NB4 (cell line): ENCODE measurements around the gene NOP9.

Experiments used
- DNase-seq: peaks from one replicate; pipeline ENCODE4 v3.0.0; 2010; ENCODE audit warnings: low read depth
- H3K4me3 ChIP-seq: one replicate; pipeline ENCODE4 v1.5.1; 2011; ENCODE audit warnings: mild to moderate bottlenecking, low read depth, low read length, moderate library complexity
- CTCF ChIP-seq: IDR thresholded peaks from one replicate; pipeline ENCODE4 v1.5.1; 2012; ENCODE audit warnings: low read depth, low read length
- MAX ChIP-seq: IDR thresholded peaks from 2 replicates; pipeline ENCODE4 v1.6.1; 2011; ENCODE audit warnings: low read depth, low read length
- MYC ChIP-seq: IDR thresholded peaks from 2 replicates; pipeline ENCODE4 v1.6.1; 2011; ENCODE audit warnings: low read depth, low read length
- POLR2A ChIP-seq: IDR thresholded peaks from 2 replicates; pipeline ENCODE4 v1.6.1; 2011; ENCODE audit warnings: mild to moderate bottlenecking; ENCODE audit not compliant: insufficient read length; ENCODE audit errors: extremely low read depth

The NOP9 gene

GRCh38 chr14:24299255-24300191 is at the start of gene NOP9, which contains the start of gene DHRS1:
TSS of gene NOP9 (plus strand) at chr14:24299850. CDS start at chr14:24299955, 105 bp downstream.
TSS of gene DHRS1 (minus strand) at chr14:24299780. CDS start at chr14:24299106, 674 bp downstream.
- TF ChIP-seq MAX = peak; percentile 87
- peak; percentile 73 for TF ChIP-seq POLR2A
- TF ChIP-seq CTCF = no peak
- TF ChIP-seq MYC = peak; percentile 83
- DNase-seq = peak; percentile 92

GRCh38 chr14:24250354-24250753 is 49.3 kb upstream of the NOP9 start:
- TF ChIP-seq MYC = no peak
- no peak for TF ChIP-seq POLR2A
- TF ChIP-seq CTCF = no peak
- no peak for TF ChIP-seq MAX
- DNase-seq = no peak
- no peak overlapping the region for H3K4me3 ChIP-seq

More at GRCh38 chr14:24299255-24300191, at the start of gene NOP9, which contains the start of gene DHRS1:
- H3K4me3 ChIP-seq = peak within 1 kb of the TSS; percentile 98

- DNase-seq = no peak
- H3K4me3 ChIP-seq = no peak overlapping the region
- no peak for TF ChIP-seq MAX
- TF ChIP-seq MYC = no peak
- no peak for TF ChIP-seq CTCF
- TF ChIP-seq POLR2A = no peak
Observed at GRCh38 chr14:24251880-24252288, 47.8 kb upstream of the NOP9 start.

- TF ChIP-seq CTCF = no peak
- no peak for TF ChIP-seq MYC
- no peak for TF ChIP-seq POLR2A
- no peak for TF ChIP-seq MAX
- DNase-seq = no peak
- H3K4me3 ChIP-seq = no peak overlapping the region
Observed at GRCh38 chr14:24252289-24253124, 47.1 kb upstream of the NOP9 start.

GRCh38 chr14:24253936-24254335 is 45.7 kb upstream of the NOP9 start:
- no peak for TF ChIP-seq CTCF
- no peak for TF ChIP-seq POLR2A
- no peak for TF ChIP-seq MAX
- no peak for TF ChIP-seq MYC
- no peak for DNase-seq
- no peak overlapping the region for H3K4me3 ChIP-seq
